ENCODE results near the gene MPP4.
A peak's percentile ranks its signal among the peaks of the same experiment; 100 is the strongest.
"Not testable (repeated sequence)": the region's sequence is repeated elsewhere in the genome, so short reads cannot be mapped to it uniquely, and the experiment has no call there.

MPP4 gene

GRCh38 chr2:201674298-201674697 lies 24.1 kb downstream of the MPP4 start:
- DNase-seq (ENCODE audit: low spot score), result no peak

GRCh38 chr2:201673546-201673945 lies 24.9 kb downstream of the MPP4 start:
- DNase-seq (ENCODE audit: low spot score), result no peak

- DNase-seq (ENCODE audit: low spot score), result not testable (repeated sequence)
These were observed 27.2 kb downstream of the MPP4 start for GRCh38 chr2:201671205-201671604.

GRCh38 chr2:201669865-201670264 lies 28.6 kb downstream of the MPP4 start:
- no peak for DNase-seq (ENCODE audit: low spot score)

- DNase-seq (ENCODE audit: low spot score), result no peak
These were observed 30.0 kb downstream of the MPP4 start for GRCh38 chr2:201668402-201668910.

GRCh38 chr2:201664334-201664733 lies 34.1 kb downstream of the MPP4 start:
- no peak for DNase-seq (ENCODE audit: low spot score)

- no peak for DNase-seq (ENCODE audit: low spot score)
These were observed 37.1 kb downstream of the MPP4 start for GRCh38 chr2:201661366-201661765.

- DNase-seq (ENCODE audit: low spot score), result no peak
These were observed 38.0 kb downstream of the MPP4 start for GRCh38 chr2:201660293-201660895.

GRCh38 chr2:201656740-201657139 lies 41.7 kb downstream of the MPP4 start:
- DNase-seq (ENCODE audit: low spot score), result no peak

GRCh38 chr2:201656102-201656501 lies 42.3 kb downstream of the MPP4 start:
- no peak for DNase-seq (ENCODE audit: low spot score)

- no peak for DNase-seq (ENCODE audit: low spot score)
These were observed 43.6 kb downstream of the MPP4 start for GRCh38 chr2:201654616-201655384.

GRCh38 chr2:201653221-201653620 lies 45.2 kb downstream of the MPP4 start:
- DNase-seq (ENCODE audit: low spot score), result no peak

GRCh38 chr2:201649442-201649841 lies 49.0 kb downstream of the MPP4 start:
- no peak for DNase-seq (ENCODE audit: low spot score)

GRCh38 chr2:201647431-201647830 lies 51.0 kb downstream of the MPP4 start:
- DNase-seq (ENCODE audit: low spot score), result no peak

- peak; percentile 29 for DNase-seq (ENCODE audit: low spot score)
These were observed 54.4 kb downstream of the MPP4 start for GRCh38 chr2:201644001-201644400.

GRCh38 chr2:201643216-201643890 lies 55.1 kb downstream of the MPP4 start, which contains the start of gene TMEM237:
Gene TMEM237 (minus strand): TSS chr2:201643503. CDS start chr2:201643400, 103 bp downstream.
- DNase-seq (ENCODE audit: low spot score), result no peak

GRCh38 chr2:201642579-201643215 lies 55.7 kb downstream of the MPP4 start:
- peak; percentile 82 for DNase-seq (ENCODE audit: low spot score)

- no peak for DNase-seq (ENCODE audit: low spot score)
These were observed 56.3 kb downstream of the MPP4 start for GRCh38 chr2:201642086-201642578.

- DNase-seq (ENCODE audit: low spot score), result no peak
These were observed 59.2 kb downstream of the MPP4 start for GRCh38 chr2:201639205-201639604.

- no peak for DNase-seq (ENCODE audit: low spot score)
These were observed 60.1 kb downstream of the MPP4 start for GRCh38 chr2:201638326-201638725.

- DNase-seq (ENCODE audit: low spot score), result no peak
These were observed 64.7 kb downstream of the MPP4 start for GRCh38 chr2:201633661-201634249.
